Measurements from ENCODE around the gene SH3RF1.

SH3RF1 gene

DNA sequence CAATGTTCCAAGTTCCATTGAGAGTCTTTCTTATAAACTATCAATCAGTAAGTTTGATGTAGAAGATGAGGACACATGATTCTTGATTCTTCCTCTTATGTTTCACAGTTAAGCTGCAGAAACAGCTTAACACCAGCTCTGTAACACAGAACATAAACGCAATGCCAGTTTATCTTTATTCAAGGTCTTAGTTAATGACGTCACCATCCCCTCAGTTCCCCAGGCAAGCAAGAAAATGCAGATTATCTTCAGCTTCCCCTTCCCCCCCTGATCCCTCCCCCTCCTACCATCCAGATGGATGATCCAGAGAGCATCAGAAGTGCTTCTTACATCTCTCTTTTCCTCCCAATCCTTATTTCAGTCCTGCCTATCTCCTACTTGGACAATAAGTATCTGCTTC is 4.4 kb upstream of the SH3RF1 start:
- DNase-seq (ENCODE audit: low spot score): no peak

DNA sequence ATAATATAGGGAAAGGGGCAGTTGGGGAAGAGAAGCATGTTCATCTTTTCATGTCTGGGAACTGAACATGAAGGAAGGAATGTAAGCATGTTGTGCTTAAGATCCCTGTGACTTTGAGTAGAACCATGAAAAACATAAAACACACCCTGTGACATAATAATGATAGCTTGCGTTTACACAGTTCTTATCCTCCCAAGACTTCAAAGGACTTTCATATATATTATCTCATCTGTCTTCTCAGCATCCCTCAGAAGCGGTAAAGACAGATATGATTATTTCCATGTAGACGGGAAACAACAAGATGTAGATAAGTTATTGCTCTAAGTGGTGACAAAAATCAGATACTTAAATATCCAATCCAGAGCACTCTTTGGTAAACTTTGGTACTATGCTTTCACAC is 3.3 kb upstream of the SH3RF1 start:
- DNase-seq (ENCODE audit: low spot score): no peak

DNA sequence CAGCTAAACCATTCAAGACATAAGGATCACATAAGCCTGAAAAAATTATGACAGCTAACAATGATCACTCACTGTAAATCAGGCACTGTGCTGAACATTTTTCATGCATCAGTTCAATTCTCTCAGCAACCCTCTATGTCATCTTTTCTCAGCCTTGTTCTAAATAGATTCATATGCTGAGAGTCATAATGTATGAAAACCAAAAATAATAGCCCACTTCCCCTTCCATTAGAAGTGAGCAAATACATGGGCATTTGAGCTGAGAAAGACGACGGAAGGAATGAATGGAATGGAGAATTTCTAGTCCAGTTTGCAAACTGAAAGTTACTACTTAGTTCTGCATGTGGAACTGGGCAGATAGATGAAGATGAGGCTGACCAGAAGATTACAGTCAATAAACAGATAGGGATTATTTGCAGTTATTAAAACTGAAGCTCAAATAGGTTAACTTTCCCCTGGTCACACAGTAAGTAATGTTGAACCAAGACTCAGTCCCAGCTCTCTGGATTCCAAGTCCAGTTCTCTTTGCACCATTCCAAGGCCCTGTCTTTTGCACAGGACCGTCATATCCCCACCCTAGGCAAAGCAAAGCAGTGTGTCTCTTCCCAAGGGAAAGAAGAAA is 1.6 kb upstream of the SH3RF1 start:
- peak; percentile 5 for DNase-seq (ENCODE audit: low spot score)

DNA sequence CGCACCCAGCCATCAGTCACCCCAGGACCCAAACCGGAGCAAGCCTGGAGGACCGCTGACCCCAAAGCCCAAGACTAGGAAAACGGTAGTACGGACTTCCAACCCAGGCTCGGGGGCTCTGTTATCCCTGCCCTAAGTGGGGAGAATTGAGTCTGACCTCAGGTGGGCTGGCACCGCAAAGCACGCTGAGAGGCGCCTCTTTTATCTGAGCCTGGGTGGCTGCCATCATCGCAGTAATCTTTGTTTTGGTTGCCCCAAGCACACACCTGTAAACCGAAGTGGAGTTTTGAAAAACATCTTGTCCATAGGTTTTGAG is 894 bp upstream of the SH3RF1 start:
- no peak for DNase-seq (ENCODE audit: low spot score)

DNA sequence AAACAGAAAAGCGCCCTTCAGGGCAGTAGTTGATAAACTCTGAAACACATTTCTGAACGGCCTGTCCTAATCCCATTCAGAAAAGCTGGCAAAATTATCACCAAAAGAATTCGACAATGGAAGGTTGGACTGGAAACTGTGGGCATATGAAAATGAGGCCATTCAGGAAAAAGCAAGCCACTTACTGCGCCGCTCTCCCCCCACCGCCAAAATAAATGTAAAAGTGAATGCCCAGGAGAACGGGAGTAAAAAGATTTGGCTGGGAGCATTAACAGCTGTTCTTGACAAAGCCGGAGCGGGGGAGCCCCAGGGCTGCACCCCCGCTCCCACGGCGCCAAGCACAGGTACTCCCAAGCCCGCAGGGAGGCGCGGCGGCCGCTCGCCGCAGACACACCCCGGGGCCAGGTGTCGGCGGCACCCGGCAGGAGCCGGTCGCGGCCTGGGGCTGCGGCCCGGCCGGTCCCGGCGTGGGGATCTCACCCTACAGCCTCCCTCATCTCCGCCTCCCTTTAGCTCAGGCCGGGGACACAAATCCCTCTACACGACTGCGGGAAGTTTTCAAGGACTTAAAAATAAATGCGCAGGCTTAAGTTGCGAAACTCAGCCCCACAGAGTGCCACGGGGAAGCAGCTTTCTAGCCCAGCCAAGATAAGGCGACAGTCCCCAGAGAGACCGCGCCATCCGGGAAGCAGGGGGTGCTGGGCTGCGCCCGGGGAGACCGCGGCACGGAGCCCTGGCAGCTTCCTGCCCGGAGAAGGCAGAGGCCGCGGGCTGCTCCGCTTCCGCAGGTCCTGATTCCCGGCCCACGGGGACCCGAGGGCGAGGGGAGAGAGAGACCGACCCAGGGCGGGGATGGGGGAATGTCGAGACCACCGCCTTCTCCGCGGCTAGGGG is 593 bp downstream of the SH3RF1 start:
- DNase-seq (ENCODE audit: low spot score): no peak

DNA sequence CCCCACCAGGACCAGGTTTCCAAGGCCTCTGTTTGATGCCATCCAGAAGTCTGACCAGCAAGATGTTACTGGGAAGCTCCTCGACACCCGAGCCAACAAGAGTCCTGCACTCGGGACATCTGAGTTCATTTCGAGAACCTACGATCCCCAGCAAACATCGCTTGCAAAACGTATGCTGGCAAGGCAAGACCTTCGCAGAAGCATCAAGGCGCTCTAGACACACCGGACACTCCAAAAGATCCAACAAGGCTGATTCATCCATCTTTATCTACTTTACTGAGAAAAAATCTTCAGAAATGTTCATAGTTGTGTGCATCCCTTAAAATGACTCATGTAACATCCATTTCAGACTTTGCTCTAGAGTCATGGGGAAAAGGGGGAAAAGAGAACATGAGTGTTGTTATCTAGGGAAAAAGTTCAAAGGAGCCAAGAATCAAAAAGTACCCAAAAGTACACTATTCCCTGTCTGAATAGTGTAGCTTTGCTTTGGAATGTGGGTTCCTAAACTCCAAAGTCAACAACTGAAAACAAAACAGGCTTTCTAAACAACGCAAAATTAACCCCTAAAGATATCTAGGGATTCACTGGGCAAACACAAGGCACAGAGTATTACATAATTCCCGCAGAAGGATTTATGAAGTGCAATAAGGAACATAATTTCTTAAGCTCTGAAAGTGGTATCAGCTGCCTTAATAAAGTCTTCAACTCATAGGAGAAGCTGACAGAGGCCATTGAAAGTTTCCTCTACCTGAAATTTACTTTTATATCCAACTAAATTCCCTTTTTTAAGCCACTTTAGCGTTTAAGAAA is 1.6 kb downstream of the SH3RF1 start:
- no peak for DNase-seq (ENCODE audit: low spot score)

DNA sequence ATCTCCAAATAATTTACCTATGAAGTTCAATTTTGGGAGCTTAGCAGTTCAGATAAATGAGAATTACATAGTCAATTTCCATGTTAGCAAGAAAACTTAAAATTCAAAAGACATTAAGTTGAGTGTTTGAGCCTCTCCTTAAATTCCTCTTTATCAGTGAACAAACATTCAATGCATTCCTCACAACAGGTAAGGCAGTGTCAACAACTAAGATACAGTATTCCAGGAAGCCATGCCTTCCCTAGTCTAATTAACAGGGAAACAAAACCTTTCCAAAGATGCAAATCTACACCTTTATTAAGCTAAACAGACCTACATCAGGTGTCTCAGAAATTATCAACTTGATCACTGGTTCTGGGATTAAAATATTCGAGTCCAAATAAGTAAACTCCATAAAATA is 3.7 kb downstream of the SH3RF1 start:
- DNase-seq (ENCODE audit: low spot score): no peak

DNA sequence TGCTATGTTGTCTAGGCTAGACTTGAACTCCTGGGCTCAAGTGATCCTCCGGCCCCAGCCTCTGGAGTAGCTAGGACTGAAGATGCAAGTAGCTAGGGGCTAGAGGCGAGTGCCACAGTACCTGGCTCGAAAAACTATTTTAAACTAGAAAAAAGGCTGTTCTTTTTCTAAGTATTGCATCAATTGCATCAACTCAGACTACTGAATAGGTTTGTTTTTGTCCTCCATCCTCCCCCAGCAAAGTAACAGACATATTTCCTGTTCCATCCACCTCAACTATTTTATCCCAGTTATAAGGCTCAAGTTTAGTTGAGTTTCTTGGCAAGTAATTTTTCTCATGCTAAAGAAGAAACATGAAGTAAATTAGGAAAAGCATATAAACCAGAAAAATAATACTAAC is 4.1 kb downstream of the SH3RF1 start:
- no peak for DNase-seq (ENCODE audit: low spot score)

DNA sequence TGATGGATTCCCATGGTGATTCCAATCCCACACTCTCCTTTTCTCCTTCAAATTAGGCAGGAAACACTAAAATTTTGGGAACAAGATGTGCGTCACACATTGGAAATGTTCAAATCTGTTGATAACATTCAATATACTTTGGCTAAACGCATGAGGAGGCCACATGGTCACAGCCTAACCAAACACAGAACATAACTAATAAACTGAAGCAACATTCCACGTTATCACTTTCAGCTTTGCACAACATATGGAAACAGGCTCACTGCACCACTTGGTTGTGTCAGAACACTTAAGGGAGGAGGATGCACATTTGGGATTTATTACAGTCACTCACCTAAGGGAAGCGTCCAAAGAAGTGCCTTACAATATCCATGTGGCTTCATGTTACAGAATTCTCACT is 4.7 kb downstream of the SH3RF1 start:
- no peak for DNase-seq (ENCODE audit: low spot score)

DNA sequence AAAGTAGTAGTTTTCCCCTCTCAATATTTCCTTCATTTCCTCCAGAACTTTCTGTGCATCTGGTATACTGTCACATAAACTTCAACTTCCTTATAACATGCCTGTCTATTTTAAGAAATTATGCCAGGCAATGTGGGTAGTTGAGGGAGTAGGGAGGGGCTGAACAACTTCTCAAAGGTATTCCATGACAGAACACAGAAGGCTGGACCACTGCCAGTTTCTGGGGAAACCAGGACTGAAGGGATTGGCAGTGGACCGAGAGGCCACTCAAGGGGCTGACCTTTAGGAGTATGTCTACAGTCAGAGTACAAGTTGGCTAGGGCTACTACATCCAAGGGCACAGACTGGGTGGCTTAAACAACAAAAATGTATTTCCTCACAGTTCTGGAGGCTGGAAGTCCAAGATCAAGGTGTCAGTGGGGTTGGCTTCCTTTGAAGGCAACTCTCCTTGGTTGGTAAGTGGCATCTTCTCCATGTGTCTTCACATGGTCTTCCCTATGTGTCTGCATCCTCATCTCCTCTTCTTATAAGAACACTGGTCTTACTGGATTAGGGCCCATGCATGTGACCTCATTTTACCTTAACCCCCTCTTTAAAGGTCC is 6.9 kb downstream of the SH3RF1 start:
- DNase-seq (ENCODE audit: low spot score): no peak

DNA sequence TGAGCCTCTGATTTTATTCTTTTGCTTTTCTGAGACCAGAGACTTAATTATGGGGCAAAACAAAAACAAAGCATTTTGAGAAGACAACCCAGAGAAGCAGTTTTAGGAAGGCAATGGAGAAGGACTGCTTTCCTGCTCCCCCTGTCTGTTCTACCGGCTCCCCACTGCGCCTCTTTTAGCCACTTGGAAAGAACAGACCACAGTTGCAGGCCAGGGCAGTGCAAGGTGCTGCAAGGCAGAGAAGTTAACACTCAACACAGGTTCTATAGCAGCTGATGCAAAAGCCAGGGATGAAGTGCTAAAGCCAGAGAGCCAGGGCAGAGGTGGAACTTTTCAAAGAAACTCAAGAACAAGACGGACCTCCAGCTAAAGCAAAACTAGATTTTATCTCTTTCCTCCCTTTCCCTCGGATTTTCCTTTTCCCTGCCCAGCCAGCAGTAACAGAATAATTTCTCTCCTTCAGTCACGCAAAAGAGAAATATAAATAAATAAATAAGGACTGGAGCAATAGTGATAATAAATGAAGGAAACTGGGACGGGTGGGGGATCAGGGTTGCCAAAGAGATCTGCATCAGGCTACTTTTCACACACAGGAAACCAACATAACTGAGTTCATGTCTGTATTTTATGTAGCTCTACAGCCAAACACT is 10.4 kb downstream of the SH3RF1 start:
- no peak for DNase-seq (ENCODE audit: low spot score)

DNA sequence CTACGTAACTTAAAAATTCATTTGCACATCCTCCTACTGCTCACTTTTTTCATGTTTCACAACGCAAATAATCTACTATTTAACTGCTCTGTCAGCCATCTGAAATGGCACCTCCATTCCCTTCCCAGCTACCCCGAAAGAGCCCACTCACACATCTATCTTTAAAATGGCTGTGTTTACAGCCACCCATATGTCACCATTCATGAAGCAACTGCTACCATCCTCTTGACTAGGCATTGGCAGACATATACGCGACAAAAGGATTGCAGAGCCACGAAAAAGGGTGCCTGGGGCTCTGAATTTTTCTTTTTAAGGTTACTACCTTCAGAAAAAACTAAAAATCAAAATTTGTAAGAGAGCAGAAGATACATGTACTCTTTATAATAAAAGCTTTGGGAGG is 11.5 kb downstream of the SH3RF1 start:
- no peak for DNase-seq (ENCODE audit: low spot score)

DNA sequence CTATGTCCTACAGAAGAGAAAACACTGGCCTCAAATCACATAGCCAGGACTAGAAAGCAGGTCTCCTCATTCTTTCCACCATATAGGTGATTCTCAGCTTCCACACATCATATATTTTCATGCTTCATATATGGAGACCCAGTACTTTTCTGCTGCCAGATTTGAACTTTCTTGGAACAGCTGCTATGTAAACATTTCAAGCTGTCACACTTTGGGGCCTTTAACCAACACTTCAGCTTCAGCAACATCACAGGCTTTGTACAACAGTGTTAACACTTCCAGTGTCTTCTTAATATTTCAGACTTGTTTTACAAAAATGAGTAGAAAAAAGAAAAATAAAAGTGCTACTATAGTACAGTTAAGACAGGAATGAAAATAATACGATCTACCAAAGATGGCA is 12.6 kb downstream of the SH3RF1 start:
- no peak for DNase-seq (ENCODE audit: low spot score)

DNA sequence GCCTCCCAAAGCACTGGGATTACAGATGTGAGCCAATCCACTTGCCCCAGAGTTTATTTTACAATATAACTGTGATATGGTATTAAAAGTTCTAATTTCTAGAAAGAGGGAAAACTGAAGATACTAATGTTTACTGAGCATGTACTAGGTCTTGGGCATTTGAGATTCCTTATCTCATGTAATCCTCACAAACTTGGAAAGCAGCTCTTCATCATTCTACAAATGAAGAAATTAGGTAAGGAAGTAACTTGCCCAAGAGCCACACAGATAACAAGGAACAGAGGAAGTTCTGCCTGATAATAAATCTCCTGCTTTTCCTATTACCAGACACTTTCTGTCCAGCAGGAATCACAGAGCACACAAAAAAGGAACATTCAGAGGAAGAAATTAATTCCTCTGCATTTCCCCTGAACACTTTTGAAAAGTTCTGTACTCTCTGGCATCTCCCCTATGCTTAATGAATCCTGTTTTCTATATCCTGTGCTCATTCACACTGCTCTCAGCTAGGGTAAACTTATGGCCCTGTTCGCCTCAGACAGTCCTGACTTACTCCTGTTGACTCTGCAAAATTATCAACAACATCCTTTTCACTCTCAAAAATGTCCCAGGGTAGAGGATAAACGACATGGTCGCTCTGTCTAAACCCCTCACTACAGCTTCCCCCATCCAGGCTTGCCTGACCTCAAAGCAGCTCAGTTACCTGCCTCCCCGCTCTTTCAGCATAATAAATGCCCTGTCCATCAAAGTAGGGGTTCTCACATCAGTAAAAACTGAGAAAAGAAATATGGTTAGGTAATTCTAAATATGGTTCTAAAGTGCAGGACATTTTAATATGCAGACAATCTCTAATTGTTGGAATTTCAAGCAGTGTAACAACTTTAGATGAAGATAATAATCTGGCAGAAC is 13.6 kb downstream of the SH3RF1 start:
- DNase-seq (ENCODE audit: low spot score): no peak

DNA sequence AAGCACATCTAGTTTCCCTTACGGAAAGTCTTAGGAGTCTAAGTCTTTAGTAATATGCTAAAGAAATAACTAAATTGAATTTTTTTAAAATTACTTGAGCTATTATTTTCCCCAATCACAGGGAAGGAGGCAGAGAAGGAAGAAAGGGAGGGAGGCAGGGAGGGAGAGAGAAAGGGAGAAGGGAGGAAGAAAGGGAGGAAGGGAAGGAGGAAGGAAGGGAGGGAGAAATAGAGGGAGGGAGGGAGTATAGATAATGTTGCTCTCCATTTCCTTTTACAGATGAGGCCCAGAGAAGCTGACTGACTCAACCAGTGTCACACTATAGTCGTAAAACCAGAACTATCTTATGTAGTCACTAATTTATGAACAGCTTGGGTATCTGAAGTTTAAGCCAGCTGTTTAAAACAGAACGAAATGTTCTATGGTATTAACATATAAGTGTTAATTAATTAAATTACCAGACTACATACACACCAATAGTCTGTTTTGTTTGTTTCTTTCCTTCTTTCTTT is 14.6 kb downstream of the SH3RF1 start:
- no peak for DNase-seq (ENCODE audit: low spot score)

DNA sequence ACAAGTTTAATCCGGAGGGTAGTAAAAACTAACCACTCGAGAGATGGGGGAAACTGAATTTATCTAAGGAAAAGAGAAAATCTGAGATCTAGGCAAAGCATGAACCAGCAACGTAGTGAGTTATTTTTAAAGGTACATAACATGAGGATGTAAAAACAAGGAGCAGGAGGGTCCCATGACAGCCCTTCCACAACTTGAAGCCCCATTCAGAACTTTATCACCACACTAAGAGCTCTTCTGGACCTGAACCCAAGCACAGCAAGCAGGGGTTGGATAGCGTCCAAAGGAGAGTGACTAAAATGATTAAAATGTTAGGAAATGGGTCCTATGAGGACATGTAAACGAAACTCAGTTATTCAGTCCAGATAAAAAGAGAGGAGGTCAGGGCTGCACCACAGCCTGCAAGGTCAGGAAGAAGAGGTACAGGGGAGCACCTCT is 16.2 kb downstream of the SH3RF1 start:
- DNase-seq (ENCODE audit: low spot score): no peak

DNA sequence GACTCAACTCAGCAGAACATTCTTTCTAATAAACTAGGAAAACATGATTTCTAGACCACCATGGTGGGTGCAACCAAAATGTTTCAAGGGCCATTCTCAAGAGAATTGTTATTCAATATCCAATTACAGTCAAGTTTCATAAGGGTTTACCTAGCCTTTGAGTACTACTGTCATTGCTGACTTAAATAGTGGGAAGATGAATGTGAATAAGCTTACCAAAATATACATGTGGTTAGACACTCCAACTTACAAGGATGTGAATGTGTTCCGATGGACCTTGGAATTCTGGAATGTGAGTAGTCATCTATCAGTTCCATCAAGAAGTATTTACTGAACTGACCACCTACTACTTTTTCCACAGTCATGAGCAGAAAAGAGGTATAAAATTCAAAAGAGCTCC is 16.9 kb downstream of the SH3RF1 start:
- DNase-seq (ENCODE audit: low spot score): no peak

DNA sequence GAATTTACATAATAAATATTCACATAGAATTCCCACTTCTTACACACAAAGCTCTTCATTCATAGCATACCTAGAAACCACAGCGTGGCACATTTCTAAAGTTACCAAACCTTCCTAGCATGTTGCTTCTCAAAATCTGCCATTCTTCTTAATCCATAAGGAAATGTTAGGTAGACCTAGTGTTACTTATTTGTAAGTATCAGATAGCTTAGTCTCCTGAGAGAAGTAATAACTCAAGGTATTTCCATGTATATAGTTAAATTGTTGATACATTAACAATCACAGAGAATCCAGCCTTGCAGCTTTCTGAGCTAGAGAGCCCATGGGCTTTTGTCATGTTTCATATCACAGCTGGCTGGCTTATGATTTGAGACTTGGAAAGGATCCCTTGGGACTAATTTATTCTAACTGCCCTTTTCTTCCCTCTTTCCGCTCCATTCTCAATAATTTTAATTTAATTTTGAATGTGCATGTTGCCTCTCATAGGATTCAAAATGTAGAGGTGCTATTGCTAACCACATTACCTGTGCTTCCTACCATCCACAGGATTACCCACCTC is 17.6 kb downstream of the SH3RF1 start:
- no peak for DNase-seq (ENCODE audit: low spot score)

DNA sequence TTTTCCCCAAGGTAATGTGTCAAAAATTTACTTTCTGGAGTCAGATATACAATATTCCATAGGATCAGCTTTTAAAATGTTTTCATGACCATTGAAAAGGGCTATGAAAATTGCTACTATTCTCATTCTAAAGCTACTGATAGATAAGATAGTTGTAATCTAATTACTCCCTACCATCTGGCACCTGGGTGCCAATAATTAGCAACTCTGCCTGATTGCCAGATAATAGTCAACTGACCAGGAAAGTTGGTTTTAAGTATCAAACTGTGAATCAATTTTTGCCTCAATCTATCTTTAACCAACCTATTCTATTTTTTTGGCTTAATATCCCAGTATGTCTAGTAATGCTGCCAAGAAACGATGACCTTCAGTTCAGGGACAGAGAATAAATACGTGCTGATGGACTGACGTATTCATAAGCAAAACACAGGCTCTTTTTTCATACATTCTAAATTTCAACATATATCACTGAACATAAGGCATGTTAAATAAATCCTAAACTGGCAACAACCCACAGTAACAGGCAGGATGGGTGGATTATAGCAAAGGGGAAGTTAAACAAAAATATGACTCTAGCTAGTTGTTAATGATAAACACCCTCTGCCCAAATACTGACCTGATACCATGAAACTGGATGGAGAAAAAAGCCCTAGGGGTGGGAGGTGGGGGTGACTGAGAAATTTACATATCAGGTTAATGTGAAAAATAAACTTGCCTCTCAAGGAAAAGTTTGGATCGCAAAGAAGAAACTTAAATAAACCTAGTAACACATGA is 18.2 kb downstream of the SH3RF1 start:
- DNase-seq (ENCODE audit: low spot score): no peak
